Erythroblast (primary cell): ENCODE measurements around the gene ZBTB47.

Source experiments
- GATA1 ChIP-seq: IDR thresholded peaks from 2 replicates; pipeline ENCODE4 v1.6.1; 2011; ENCODE audit warnings: low read depth, mild to moderate bottlenecking, control low read depth, low read length, moderate library complexity
- POLR2A ChIP-seq: IDR thresholded peaks from 2 replicates; pipeline ENCODE4 v1.6.1; 2011; ENCODE audit warnings: mild to moderate bottlenecking, low read length

DNA sequence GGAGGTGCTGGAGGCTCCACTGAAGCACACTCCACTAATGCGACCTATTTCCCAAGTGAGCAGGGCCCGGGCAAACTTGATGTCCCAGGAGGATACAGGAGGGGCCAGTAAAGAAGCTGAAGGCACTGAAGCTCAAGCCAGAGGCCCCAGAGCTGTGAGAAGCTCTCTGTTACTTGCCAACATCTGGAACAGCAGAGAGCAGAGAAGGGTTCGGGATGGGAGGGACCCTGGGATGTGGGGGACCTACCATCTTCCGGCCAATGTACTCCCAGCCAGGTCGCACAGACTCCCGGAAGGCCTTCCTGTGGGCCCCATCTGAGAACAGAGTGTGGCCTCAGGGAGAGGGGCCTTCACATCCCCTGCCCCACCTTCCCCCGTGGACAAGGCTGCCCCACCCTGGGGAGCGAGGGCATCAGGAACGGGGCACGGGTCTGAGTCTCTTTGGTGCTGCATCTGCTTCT lies 46.0 kb downstream of the ZBTB47 start:
- TF ChIP-seq POLR2A: no peak
- no peak for TF ChIP-seq GATA1
